Activated CD8-positive, alpha-beta memory T cell treated with anti-CD3 and anti-CD28 coated beads for 36 hours (primary cell): ENCODE results near the gene PLAU. TPM values are rescaled to one million over a fixed set of nuclear protein-coding genes. Genes with fewer than 3 reads are reported as not detected.
"Not testable (repeated sequence)": the region's sequence is repeated elsewhere in the genome, so short reads cannot be mapped to it uniquely, and the experiment has no call there.

Source experiments
- CTCF ChIA-PET: fragments of 350-600 bp; sonication (Branson Sonifier 250); formaldehyde crosslinking; loops from one replicate; lab custom pipeline; 2021; ENCODE audit warnings: antibody characterized with exemption; lab: Charles Lee
- POLR2A ChIA-PET: fragments of 350-600 bp; sonication (Branson Sonifier 250); formaldehyde crosslinking; loops from one replicate; lab custom pipeline; 2021; ENCODE audit warnings: antibody characterized with exemption; lab: Charles Lee
- total RNA-seq, 2 experiments: library from RNA; stranded (reverse); gene quantifications; one replicate each; pipeline ENCODE4 v1.2.3, GENCODE V29; 2021

PLAU gene
- total RNA-seq, 2 experiments from 2014 or later: 0.25 to 0.38 TPM

GRCh38 chr10:73889014-73889413 lies 21.9 kb upstream of the PLAU start:
- ChIA-PET POLR2A (interaction anchor here (1.2 kb wide), 1 partner anchor 51 kb away, joined by 3 read pairs; no protein-coding TSS in a partner anchor), CTCF (interaction anchor here (1.6 to 8.9 kb wide), 3 partner anchors 9 to 50 kb away, joined by 3 to 132 read pairs (median 9); no protein-coding TSS in a partner anchor)

DNA sequence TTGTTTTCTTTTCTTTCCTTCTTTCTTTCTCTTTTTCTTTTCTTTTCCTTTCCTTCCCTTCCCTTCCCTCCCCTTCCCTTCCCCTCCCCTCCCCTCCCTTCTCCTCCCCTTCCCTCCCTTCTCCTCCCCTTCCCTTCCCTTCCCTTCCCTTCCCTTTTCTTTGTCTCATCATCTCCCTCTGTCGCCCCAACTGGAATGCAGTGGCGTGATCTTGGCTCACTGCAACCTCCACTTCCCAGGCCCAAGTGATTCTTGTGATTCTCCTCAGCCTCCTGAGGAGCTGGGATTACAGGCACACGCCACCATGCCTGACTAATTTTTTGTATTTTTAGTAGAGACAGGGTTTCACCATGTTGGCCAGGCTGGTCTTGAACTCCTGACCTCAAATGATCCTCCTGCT lies 21.5 kb upstream of the PLAU start:
- POLR2A ChIA-PET: not testable (repeated sequence)
- CTCF ChIA-PET: interaction anchor here (0.9 to 8.9 kb wide), 4 partner anchors 10 to 49 kb away, joined by 3 to 132 read pairs (median 10); no protein-coding TSS in a partner anchor

- CTCF ChIA-PET: interaction anchor here (0.9 to 8.9 kb wide), 2 partner anchors 10 to 49 kb away, joined by 10 to 132 read pairs; no protein-coding TSS in a partner anchor
- POLR2A ChIA-PET: no interaction called here
Observed at GRCh38 chr10:73890261-73890660, 20.7 kb upstream of the PLAU start.

DNA sequence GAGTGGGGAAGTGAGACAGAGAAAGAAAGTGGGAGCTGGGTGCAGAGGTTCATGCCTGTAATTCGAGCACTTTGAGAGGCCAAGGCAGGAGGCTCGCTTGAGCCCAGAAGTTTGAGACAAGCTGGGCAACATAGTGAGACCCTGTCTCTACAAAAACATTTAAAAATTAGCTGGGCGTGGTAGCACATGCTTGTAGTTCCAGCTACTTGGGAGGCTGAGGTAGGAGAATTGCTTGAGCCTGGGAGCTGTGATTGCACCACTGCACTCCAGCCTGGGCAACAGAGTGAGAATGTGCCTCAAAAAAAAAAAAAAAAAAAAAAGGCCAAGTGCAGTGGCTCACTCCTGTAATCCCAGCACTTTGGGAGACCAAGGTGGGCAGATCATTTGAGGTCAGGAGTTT lies 20.1 kb upstream of the PLAU start:
- CTCF ChIA-PET: interaction anchor here (8.9 kb wide), 1 partner anchor 48 kb away, joined by 132 read pairs; no protein-coding TSS in a partner anchor
- POLR2A ChIA-PET: not testable (repeated sequence)

DNA sequence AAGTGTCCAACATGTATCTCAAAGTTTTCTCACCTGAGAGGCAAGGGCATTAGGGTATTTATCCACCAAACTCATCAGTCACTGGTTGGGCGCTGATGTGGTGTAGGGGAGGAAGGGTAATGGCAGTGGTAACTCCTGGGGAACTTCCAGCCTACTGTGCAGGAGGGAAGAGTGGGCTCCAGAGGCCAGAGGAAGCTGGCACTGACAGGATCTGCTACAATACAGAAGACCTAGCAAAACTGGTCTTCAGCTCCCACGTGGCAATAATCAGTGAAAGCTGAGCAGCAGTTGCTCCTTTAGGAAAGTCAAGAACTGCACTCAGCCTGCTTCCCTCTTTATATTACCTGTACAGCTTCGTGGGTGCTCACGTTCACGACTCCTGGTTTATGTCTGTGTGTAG lies 19.4 kb upstream of the PLAU start:
- POLR2A ChIA-PET: no interaction called here
- CTCF ChIA-PET: interaction anchor here (0.7 to 8.9 kb wide), 2 partner anchors 22 to 47 kb away, joined by 3 to 132 read pairs; no protein-coding TSS in a partner anchor

DNA sequence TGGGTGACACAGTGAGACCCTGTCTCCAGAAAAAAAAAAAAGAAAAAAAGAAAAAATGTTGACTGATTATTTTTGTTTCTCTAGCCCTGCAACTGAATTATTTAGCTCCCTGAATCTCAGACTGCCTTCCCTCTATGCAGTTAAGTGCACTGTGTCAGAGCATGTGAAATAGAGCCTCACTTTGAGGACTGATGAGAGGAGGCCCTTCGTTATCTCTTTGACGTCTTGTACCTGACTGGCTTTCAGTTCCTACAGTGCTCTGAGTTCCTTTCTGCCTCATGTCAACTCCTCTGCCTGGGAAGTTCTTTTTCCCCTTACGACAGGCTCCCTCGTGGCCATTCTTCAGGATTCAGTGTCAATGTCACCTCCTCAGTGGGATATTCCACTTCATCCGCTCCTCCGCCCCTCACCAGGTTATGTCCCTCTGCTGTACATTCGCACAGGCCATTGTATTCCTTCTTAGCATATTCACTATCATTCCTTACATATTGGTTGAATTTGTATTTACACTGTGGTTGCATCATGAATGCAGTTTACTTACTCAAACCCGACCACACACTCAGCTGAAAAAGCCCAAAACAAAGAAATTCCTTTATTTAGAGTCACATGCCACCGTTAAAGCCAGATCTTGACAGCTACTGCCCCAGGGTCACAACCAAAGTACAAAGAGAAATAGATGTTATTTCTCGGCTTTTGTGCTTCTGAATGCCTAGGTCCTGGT lies 18.5 kb upstream of the PLAU start:
- POLR2A ChIA-PET: interaction anchor here (0.7 kb wide), 1 partner anchor 186 kb away, joined by 3 read pairs; no protein-coding TSS in a partner anchor
- CTCF ChIA-PET: interaction anchor here (0.6 to 2.3 kb wide), 3 partner anchors 22 to 802 kb away, joined by 3 to 13 read pairs (median 4); no protein-coding TSS in a partner anchor

DNA sequence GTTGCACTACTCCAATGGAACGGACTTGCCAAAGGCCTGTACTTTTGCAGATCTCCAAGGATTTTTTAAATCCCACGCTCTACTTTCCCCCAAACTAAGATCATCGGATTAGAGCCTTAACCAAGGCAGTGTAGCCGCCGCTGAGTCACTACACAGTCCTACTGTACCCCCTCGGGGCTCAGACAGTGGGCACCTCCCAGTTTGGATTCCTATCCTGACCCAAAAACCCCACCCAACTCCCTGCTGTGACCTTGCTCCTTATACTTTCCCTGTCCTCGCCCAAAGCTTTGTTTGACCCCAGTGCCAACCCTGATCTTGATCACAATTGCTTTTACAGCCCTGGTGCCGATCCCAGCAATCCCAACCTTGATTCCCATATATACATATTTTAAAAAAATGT lies 17.5 kb upstream of the PLAU start:
- POLR2A ChIA-PET: no interaction called here
- CTCF ChIA-PET: interaction anchor here (0.6 to 2.3 kb wide), 2 partner anchors 47 to 188 kb away, joined by 3 to 13 read pairs; no protein-coding TSS in a partner anchor

GRCh38 chr10:73894245-73894971 lies 16.5 kb upstream of the PLAU start:
- ChIA-PET POLR2A (no interaction called here), CTCF (interaction anchor here (0.6 to 2.3 kb wide), 3 partner anchors 8 to 187 kb away, joined by 3 to 13 read pairs (median 5); no protein-coding TSS in a partner anchor)

DNA sequence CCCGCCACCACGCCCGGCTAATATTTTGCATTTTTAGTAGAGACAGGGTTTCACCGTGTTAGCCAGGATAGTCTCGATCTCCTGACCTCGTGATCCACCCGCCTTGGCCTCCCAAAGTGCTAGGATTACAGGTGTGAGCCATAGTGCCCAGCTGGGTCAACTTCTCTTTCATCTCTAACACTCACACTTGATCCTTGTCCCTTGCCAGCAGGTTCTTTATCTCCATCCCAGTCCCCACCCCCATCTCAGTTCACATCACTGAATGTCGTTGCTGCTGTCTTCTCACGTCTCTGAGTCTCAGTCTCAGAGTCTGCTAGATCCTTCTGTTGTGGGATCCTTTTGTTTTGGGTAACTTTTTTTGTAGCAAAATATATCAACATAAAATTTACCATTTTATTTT lies 15.6 kb upstream of the PLAU start:
- POLR2A ChIA-PET: interaction anchor here (1.2 kb wide), 1 partner anchor 248 kb away, joined by 3 read pairs; no protein-coding TSS in a partner anchor
- CTCF ChIA-PET: interaction anchor here (0.6 to 1.6 kb wide), 3 partner anchors 7 to 206 kb away, joined by 3 to 5 read pairs (median 3); no protein-coding TSS in a partner anchor

DNA sequence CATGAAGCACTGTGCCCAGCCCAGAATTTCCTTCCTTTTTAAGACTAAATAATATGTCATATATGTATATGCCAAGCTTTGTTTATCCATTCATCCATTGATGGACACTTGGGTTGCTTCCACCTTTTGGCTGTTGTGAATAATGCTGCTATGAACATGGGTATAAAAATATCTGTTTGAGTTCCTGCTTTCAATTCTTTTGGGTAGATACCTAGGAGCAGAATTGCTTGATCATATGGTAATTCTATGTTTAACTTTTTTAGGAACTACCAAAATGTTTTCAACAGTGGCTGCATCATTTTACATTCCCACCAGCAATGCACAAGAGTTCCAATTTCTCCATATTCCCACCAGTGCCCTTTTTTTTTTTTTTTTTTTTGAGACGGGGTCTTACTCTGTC lies 13.2 kb upstream of the PLAU start:
- POLR2A ChIA-PET: interaction anchor here (0.7 kb wide), 1 partner anchor 12 kb away, joined by 4 read pairs; no protein-coding TSS in a partner anchor
- CTCF ChIA-PET: interaction anchor here (0.7 kb wide), 1 partner anchor 12 kb away, joined by 3 read pairs; no protein-coding TSS in a partner anchor

DNA sequence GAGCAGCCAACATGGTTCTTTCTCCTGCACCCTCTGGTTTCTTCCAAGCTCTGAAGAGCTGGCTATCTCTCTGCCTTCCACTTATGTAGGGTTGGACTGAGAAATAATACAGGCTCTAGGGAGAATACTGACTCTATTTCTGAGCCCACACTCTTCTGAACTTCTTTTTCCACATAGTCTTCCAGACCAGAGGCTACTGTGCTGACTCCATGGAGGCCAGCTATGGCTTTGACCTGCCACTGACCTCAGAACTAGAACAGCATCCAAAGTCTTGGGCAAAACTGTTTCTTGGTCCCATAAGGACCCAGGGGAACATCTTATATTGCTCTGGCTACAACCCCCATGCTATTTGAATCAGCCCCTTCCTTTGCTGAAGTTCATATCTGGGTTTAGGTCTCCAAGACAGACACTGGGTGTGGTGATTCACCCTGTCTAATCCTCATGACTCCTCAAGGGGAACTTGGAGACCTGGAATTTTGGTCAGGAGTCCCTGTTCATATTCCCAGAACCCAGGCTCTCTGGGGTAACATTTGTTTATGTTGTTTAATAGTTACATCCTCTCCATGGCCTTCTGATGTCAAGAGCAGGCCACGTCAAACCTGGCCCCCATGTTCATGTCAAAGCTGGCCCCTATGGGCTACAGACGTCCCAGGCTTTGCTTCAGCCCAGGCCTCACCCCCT lies 12.1 kb upstream of the PLAU start:
- CTCF ChIA-PET: interaction anchor here (0.8 to 1.9 kb wide), 4 partner anchors 9 to 41 kb away, joined by 3 to 10 read pairs (median 10); no protein-coding TSS in a partner anchor
- POLR2A ChIA-PET: no interaction called here

DNA sequence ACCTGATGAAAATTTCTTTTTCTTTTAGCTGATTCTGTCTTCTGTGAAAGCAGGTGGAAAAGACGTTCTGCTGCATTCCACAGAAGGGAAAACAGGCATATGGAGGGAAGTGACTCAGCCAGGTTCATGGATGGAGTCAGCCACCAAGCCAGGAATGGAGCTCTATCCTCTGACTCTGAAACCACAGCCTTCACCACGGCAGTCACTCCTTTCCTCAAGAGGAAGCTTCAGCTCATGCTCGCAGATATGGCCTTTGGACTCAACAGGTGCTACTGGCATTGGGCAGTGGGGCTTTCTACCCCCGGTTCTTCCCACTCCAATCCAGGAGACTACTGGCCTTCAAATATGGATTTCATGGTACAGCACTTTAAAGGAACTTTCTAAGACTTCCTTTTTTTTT lies 11.5 kb upstream of the PLAU start:
- CTCF ChIA-PET: interaction anchor here (0.8 to 2.6 kb wide), 5 partner anchors 9 to 41 kb away, joined by 3 to 10 read pairs (median 10); no protein-coding TSS in a partner anchor
- POLR2A ChIA-PET: no interaction called here

GRCh38 chr10:73900064-73900463 lies 10.9 kb upstream of the PLAU start:
- POLR2A ChIA-PET: no interaction called here
- CTCF ChIA-PET: interaction anchor here (1.2 to 2.6 kb wide), 4 partner anchors 10 to 40 kb away, joined by 7 to 10 read pairs (median 10); no protein-coding TSS in a partner anchor

GRCh38 chr10:73901261-73901660 lies 9.7 kb upstream of the PLAU start:
- POLR2A ChIA-PET: no interaction called here
- CTCF ChIA-PET: interaction anchor here (2.6 kb wide), 1 partner anchor 15 kb away, joined by 7 read pairs; no protein-coding TSS in a partner anchor

- ChIA-PET POLR2A (no interaction called here), CTCF (interaction anchor here (0.7 to 1.8 kb wide), 3 partner anchors 9 to 38 kb away, joined by 3 to 10 read pairs (median 3); no protein-coding TSS in a partner anchor)
Observed at GRCh38 chr10:73902351-73902750, 8.6 kb upstream of the PLAU start.

DNA sequence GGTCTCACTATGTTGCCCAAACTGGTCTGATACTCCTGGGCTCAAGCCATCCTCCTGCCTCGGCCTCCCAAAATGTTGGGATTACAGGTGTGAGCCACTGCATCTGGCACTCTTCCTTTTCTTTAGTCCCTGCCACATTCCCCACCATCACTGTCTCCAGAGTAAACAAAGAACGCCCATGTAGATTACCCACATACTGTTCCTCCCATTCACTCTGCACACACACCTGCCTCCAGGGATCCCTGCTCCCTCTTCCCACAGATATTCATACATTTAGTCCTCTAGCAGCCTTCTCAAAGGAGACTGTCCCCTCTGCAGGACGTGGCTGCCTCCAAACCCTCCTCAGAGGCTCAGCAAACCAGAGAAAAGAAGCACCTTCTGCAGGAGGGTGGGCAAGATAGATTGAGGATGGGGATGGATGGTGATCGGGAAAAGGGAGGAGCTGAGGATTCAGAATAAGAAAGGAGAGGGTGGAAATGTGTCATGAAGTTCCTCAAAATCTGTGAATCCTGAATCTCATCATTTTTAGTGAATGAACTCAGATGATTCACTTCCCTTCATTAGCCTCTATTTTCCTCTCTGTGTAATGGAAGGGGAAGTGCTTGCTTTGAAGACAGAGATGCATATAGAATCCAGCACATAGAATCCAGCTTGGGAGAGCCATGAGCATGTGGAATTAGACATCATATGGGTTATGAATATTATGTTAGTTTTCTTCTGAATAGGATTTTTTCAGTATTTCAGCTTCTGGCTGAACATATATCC lies 5.5 kb upstream of the PLAU start:
- ChIA-PET POLR2A (no interaction called here), CTCF (interaction anchor here (0.6 to 2.3 kb wide), 2 partner anchors 35 to 243 kb away, joined by 3 to 10 read pairs; no protein-coding TSS in a partner anchor)
